ENCODE measurements around the gene HDAC4.

HDAC4 gene

DNA sequence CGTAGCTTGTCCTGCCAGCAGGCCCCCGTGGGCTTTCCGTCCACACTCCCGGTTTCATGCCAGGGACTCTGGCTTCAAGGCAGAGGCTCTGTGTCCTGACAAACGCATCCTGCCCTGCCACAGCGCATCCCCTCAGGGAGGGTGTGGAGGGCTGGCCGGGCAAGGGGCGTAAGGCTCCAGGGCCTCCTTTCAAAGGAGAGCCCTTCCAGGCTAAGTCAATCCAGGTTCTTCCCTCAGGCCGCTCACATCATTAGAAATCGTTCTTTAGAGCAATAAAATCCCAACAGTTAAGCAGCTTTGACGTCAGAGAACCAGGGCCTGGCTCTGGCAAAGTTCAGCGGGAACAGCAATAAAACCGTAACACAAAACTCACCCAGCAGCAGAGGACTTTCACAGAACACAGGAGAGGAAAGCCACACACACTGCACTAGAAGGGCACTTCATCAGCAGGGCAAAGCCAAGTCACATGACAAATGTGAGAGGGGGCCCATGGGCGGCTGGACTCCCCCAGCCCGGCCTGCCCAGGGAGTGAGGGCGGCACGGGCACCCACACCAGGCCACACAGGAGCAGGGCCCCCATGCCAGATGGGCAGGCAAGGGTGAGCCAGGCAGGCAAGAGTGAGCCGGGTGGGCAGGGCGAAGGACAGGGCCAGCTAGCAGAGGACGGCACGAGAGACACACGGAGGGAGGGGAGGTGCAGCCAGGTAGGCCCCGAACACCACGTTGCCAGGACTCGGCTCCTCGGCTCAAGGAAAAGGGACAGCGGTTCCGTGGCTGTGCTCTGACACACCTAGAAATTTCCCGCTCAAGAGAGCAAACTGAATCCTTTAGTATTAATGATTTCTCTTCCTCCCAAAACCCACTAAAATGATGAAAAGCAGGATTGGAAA, 52.0 kb downstream of the HDAC4 start:
- no peak for DNase-seq (ENCODE audit: low spot score)

- no peak for DNase-seq (ENCODE audit: low spot score)
Observed at GRCh38 chr2:239346676-239347075, 54.1 kb downstream of the HDAC4 start.

DNA sequence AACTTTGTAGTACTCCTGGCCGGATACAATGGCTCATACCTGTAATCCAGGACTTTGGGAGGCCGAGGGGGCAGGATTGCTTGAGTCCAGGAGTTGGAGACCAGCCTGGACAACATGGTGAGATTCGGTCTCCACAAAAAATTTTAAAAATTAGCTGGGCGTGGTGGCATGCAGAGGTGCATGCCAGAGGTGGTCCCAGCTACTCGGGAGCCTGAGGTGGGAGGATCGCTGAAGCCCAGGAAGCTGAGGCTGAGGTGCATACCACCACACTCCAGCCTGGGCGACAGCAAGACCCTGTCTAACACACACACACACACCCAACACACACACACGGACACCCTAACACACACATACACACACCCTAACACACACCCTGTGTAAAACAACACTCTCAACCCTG, 55.6 kb downstream of the HDAC4 start:
- DNase-seq (ENCODE audit: low spot score), result no peak

DNA sequence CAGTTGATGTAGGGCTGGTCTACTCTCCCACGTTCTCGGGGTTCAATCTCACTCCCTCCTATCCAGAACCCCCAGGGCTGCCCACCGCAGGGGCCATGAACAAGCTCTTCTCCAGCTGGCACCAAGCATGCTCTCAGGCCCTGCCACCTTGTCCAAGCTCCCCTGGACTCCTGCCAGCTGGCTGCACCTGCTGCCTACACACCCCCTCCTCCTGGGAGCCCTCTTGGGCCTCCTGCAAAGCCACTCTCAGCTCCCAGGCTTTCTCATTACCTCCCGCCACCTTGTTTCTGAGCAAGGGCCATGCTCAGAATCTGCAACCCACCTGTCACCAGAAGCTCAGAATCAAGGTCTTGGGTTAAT, 56.0 kb downstream of the HDAC4 start:
- DNase-seq (ENCODE audit: low spot score), result no peak

DNA sequence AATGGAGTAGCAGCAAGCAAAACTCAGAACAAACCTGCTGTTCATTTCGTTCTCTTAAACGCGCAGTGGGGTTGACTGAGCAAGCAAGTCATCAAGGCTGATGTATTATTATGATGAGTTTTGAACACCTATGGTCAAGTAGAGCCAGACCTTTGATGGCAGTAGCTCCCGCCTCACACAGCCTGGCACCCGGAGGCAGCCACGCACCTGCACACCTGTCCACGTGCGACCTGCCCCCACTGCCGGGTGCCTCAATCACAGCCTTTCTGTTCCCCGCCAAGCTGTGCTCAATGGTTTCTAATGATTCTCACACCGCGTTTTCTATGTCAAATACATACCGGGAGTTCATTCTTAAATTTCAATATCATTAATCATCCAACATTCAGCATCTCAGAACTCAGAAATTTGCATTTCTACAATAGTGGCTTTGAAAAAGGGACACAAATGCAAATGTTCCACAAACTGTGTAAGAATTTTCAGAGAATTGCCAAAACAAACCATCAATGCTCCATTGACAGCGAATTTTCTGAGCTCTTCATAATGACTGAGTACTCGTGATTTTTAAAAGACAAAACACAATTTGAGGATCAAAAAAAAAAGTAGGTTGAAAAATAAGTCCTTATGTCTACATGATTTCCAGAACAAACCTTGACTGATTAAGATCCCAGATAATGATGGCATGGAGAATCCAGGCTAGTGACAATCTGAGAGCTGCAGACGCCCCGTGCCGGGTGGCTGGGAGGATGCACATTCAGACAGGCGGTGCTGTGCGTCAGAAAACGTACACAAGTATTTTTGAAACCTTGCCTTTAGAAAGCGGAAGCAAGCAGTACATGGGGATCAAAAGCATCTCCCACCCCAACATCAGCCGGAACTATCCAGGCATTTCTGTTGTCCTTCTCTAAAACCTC, 56.6 kb downstream of the HDAC4 start:
- DNase-seq (ENCODE audit: low spot score), result no peak

GRCh38 chr2:239343460-239343859, 57.4 kb downstream of the HDAC4 start:
- DNase-seq (ENCODE audit: low spot score), result no peak

- no peak for DNase-seq (ENCODE audit: low spot score)
Observed at GRCh38 chr2:239341840-239342239, 59.0 kb downstream of the HDAC4 start.

- no peak for DNase-seq (ENCODE audit: low spot score)
Observed at GRCh38 chr2:239341146-239341732, 59.6 kb downstream of the HDAC4 start.

GRCh38 chr2:239339726-239340601, 60.9 kb downstream of the HDAC4 start:
- DNase-seq (ENCODE audit: low spot score), result peak; percentile 63

DNA sequence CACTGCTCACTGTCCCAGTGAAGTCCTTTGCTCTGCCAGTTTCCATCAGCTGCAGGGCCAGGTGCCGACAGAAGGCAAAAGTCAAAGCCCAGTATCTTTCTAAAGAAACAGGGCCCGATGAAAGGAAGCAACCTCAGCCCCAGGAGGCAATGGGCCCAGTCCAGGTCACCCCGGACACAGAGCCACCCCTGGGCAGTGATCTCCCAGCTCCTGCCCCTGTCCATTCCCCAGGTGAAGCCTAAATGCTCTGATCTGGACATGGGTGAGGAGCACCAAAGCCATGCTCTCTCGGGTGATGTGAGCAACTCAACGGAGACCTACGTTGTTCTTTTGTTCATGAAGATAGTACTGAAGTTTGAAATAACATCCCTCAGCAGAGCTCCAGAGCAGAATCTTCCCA, 61.6 kb downstream of the HDAC4 start:
- no peak for DNase-seq (ENCODE audit: low spot score)

DNA sequence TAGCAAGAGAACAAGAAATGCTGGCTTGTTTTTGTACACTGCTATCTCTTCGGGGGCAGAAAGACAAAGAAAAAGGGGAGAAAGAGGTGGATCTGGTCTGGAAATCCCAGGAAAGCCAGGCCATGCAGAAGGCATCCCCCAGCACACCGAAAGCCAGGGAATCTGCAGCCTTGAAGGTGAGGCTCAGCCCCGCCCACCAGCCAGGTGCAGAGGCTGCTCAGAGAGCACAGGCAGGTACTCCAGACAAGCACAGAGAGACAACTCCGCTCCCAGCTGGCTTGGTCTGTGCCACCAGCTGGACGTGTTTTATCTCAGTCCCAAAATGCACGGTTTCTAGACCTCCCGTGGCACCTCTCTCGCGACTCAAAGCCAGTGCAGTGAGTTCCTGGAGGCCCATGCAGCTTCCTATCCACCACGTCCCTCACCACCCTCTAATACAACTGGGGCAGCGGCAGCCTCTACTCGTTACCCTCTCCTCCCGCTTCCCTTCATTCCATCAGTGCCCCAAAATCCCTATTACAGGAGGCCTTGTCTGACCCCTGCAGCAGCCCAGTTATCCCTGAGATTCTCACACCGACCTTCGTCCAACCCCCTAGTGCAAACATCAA, 62.8 kb downstream of the HDAC4 start:
- DNase-seq (ENCODE audit: low spot score), result no peak

DNA sequence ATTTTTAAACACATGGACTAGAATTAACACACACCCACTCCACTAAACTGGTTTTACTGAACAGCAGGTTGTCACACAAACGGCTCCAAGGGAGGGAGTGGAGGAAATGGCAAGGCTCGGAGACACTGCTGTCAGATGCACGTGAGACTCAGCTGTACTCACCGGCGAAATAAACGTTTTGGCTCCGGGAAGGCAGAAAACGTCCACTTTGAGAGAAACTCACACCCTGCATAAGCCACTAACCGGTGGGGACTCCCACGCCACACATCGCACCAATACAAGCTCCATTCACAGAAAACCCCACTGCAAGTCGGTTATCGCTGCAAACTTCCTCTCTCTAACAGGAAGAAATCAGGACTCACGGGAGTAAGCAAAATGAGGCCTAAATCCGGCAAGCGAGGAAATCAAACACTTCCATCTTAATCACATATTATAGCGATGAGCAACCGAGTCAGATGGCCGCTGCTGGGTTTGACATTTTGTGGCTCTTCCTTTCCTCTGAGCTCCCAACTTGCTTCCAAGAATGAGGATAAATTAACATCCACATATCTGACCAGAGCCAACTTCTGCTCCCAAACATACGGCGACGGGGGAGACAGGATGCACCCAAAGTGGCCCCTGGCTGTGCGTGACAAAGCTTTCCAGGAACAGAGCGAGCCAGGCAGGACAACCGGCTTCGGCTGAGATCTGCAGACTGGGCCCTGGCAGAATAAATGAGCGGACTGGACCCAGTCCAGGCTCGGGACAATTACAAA, 63.5 kb downstream of the HDAC4 start:
- no peak for DNase-seq (ENCODE audit: low spot score)

DNA sequence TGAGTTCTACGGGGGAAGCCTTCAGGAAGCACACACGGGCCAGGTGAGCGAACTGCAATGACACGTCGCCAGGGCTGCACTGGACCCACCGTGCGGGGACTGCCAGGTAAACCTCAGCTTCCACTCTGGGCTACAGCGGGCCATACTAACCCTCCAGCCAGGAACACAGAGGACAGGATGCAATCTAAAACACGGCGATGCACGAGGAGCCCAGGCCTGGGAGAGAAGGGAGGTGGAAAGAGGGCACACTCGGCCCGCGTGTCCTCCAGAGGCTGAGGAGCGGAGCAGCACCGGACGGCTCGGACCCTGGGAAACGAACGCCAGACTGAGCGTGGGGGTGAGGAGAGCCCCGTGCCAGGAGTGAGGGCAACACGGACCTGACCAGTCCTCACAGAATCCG, 69.3 kb downstream of the HDAC4 start:
- DNase-seq (ENCODE audit: low spot score), result no peak

GRCh38 chr2:239330836-239331235, 70.0 kb downstream of the HDAC4 start:
- no peak for DNase-seq (ENCODE audit: low spot score)

GRCh38 chr2:239329972-239330572, 70.7 kb downstream of the HDAC4 start:
- DNase-seq (ENCODE audit: low spot score), result no peak

DNA sequence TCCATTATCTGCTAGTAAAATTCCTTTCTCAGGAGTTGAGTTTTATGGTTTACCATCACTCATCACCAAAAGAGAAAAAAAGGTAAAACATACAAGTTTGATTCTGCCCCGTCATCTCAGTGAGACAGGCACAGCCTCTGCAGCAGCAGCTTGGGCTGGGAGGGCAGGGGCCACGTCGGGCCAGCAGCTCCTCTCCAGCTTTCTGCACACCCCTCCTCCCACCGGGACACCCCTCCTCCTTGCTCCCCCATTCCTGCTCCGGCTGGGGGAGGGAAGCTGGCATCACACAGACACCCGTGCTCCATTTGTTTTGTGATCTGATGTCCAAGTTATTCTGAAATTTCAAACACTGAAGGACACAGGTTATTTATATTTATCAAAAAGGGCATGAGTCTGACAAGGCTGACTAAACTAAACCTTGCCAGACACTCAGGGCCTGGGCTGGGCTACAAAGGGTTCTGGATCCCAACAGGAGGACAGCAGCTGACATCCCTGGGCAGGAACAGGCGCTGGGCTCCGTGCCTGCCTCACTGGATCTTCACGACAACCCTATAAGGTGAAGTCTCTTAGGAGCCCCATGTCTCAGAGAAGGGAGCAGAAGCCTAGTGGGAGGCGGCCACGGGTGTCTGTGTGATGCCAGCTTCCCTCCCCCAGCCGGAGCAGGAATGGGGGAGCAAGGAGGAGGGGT, 71.4 kb downstream of the HDAC4 start:
- DNase-seq (ENCODE audit: low spot score), result no peak

DNA sequence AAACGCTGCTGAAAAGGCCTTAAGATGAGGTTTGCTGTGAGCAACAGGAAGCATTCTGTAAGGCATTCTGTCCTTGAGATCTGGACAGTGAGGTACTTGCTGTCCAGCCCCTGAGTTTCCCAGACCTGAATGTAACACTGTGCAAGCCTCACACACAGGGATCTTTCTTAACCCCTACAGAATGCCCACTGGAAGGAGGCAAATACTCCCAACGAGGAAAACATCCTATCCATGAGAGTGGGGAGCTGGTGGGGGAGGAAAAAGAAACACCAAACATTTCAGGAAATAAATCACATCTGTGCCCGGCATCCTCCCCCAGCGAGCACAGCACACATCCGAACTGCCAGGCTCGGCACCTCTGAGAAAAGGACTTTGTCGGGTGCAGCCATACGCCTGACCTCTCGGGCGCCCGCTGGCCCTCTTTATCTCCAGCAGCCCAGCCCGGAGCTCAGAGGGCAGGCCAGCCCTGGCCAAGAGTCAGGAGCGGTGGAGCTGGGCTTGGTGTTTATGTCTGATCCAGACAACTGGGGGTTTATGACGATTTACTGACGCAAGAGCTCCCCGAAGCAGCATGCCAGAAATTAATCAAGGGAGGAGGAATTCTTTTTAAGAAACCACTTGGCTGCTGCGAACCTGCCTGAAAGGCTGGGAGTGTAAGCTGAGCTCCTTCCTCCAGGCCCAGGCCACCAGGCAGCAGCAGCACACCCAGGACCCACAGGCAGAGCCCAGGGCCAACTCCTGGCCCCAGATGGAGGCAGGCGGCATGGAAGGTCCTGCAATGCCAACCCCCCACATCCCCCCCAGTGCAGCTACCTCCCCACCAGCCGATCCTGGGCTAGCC, 72.2 kb downstream of the HDAC4 start:
- DNase-seq (ENCODE audit: low spot score), result no peak

DNA sequence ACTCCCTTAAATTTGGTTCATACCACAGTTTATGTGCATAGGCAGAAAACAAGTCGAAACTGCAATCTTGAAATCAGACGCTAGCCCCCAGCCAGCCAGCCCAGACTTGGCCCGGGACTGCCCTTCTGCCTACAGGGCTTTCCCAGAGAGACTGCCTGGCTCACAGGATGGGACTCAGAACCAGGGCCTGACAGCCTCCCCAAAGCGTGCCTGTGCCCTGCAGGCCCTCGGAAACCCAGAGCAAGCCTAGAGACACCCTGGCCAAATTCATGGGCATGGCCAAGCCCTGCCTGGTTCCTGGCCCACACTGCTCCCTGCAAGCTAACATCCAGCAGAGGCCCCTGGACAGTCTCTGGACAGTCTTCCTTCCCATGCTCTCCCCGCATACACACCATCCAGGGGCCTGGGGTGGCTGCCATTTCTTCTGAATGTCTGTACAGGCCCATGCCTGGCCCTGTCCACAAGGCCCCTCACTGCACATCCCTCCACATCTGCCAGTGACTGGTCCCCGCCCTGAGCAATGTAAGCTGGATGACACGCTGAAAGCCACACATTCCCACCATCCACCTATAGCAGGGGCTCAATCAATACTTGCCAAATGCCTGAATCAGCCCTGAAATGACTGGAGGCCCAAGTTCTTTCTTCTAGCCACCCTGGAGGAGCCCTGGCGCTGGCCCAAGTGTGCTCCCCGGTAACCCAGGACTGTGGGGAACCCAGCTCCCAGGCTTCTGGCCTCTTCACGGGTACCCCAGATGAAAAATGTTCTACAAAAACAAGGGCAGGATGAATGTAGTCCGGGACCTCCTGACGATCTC, 73.1 kb downstream of the HDAC4 start:
- no peak for DNase-seq (ENCODE audit: low spot score)

All from activated CD4-positive, alpha-beta T cell treated with anti-CD3 and anti-CD28 coated beads, Interleukin-2, Interleukin-4, amounts not matched to agents 100 ng/mL and 50 ng/mL, durations not matched to agents 16 hours and 8 hours (primary cell).